Measurements from ENCODE around the gene PLXDC1.

Gene PLXDC1

GRCh38 chr17:39099663-39100286, 51.7 kb downstream of the PLXDC1 start:
- DNase-seq = no peak
- Histone ChIP-seq H3K27ac (ENCODE audit: low read length) (no peak overlapping the region), H3K9me2 (replicated peaks; ENCODE audit: insufficient read depth, low read length) (no peaks in the 10 kb centered on the region), H3K9me3 (replicated peaks; ENCODE audit: insufficient read depth, low read length) (no peaks in the 10 kb centered on the region), H3F3A (ENCODE audit: insufficient read depth, low read length) (no peaks in the 10 kb centered on the region), H3K27me3 (replicated peaks; ENCODE audit: insufficient read depth, low read length) (no peaks in the 10 kb centered on the region; the same call in 1 of the 2 replicates), H2AFZ (ENCODE audit: low read length) (no peak overlapping the region), H3K4me3 (ENCODE audit: low read length) (no peak overlapping the region), H3K9ac (ENCODE audit: low read length) (no peak overlapping the region), H3K36me3 (replicated peaks; ENCODE audit: insufficient read depth, low read length) (no peaks in the 10 kb centered on the region), H3K4me1 (ENCODE audit: low read length) (no peaks in the 10 kb centered on the region), H3K79me2 (ENCODE audit: low read length) (no peaks in the 10 kb centered on the region), H3K4me2 (ENCODE audit: low read depth, low read length) (no peak overlapping the region), H4K20me1 (ENCODE audit: insufficient read depth, low read length) (no peaks in the 10 kb centered on the region)
- TF ChIP-seq EZH2 (optimal IDR thresholded peaks at IDR 0.05; ENCODE audit: low read depth, low read length) = no peak
- TF ChIP-seq CTCF (IDR thresholded peaks at IDR 0.05; ENCODE audit: low read length) = no peak
- no peak for TF ChIP-seq EZH2phosphoT487 (IDR thresholded peaks at IDR 0.05; ENCODE audit: low read length)

- Histone ChIP-seq H3K4me3 (ENCODE audit: low read length) (no peak overlapping the region), H3K36me3 (replicated peaks; ENCODE audit: insufficient read depth, low read length) (no peaks in the 10 kb centered on the region), H3K4me2 (ENCODE audit: low read depth, low read length) (no peak overlapping the region), H4K20me1 (ENCODE audit: insufficient read depth, low read length) (no peaks in the 10 kb centered on the region), H3K79me2 (ENCODE audit: low read length) (no peaks in the 10 kb centered on the region), H3K27ac (ENCODE audit: low read length) (no peak overlapping the region), H3K9me2 (replicated peaks; ENCODE audit: insufficient read depth, low read length) (no peaks in the 10 kb centered on the region), H3K4me1 (ENCODE audit: low read length) (no peaks in the 10 kb centered on the region), H2AFZ (ENCODE audit: low read length) (no peak overlapping the region), H3K27me3 (replicated peaks; ENCODE audit: insufficient read depth, low read length) (no peaks in the 10 kb centered on the region; the same call in 1 of the 2 replicates), H3K9ac (ENCODE audit: low read length) (no peak overlapping the region), H3F3A (ENCODE audit: insufficient read depth, low read length) (no peaks in the 10 kb centered on the region), H3K9me3 (replicated peaks; ENCODE audit: insufficient read depth, low read length) (no peaks in the 10 kb centered on the region)
- no peak for TF ChIP-seq EZH2 (optimal IDR thresholded peaks at IDR 0.05; ENCODE audit: low read depth, low read length)
- no peak for TF ChIP-seq CTCF (IDR thresholded peaks at IDR 0.05; ENCODE audit: low read length)
- TF ChIP-seq EZH2phosphoT487 (IDR thresholded peaks at IDR 0.05; ENCODE audit: low read length) = no peak
- DNase-seq = no peak
Observed at GRCh38 chr17:39098588-39098987, 52.8 kb downstream of the PLXDC1 start.

GRCh38 chr17:39097537-39097936, 53.9 kb downstream of the PLXDC1 start:
- Histone ChIP-seq H3K4me3 (ENCODE audit: low read length) (no peak overlapping the region), H3K4me2 (ENCODE audit: low read depth, low read length) (no peak overlapping the region), H3K27ac (ENCODE audit: low read length) (no peak overlapping the region), H3F3A (ENCODE audit: insufficient read depth, low read length) (no peaks in the 10 kb centered on the region), H3K9me2 (replicated peaks; ENCODE audit: insufficient read depth, low read length) (no peaks in the 10 kb centered on the region), H3K9ac (ENCODE audit: low read length) (no peak overlapping the region), H2AFZ (ENCODE audit: low read length) (no peak overlapping the region), H4K20me1 (ENCODE audit: insufficient read depth, low read length) (no peaks in the 10 kb centered on the region), H3K27me3 (replicated peaks; ENCODE audit: insufficient read depth, low read length) (no peaks in the 10 kb centered on the region; the same call in 1 of the 2 replicates), H3K36me3 (replicated peaks; ENCODE audit: insufficient read depth, low read length) (no peaks in the 10 kb centered on the region), H3K79me2 (ENCODE audit: low read length) (no peaks in the 10 kb centered on the region), H3K4me1 (ENCODE audit: low read length) (no peaks in the 10 kb centered on the region), H3K9me3 (replicated peaks; ENCODE audit: insufficient read depth, low read length) (no peaks in the 10 kb centered on the region)
- TF ChIP-seq CTCF (IDR thresholded peaks at IDR 0.05; ENCODE audit: low read length) (no peak), EZH2phosphoT487 (IDR thresholded peaks at IDR 0.05; ENCODE audit: low read length) (no peak), EZH2 (optimal IDR thresholded peaks at IDR 0.05; ENCODE audit: low read depth, low read length) (no peak)
- no peak for DNase-seq
